SK-N-MC (cell line): ENCODE measurements around the gene SNAPC4.
"Not testable (repeated sequence)": the region's sequence is repeated elsewhere in the genome, so short reads cannot be mapped to it uniquely, and the experiment has no call there.

Experiments
- EZH2 ChIP-seq: fragments of 200-600 bp; sonication (generic); IDR thresholded peaks from one replicate; pipeline ENCODE4 v1.6.1; 2017; ENCODE audit warnings: antibody characterized with exemption
- POLR2AphosphoS5 ChIP-seq: IDR thresholded peaks from 2 replicates; pipeline ENCODE4 v1.6.1; 2012; ENCODE audit warnings: mild to moderate bottlenecking, low read depth, low read length, borderline replicate concordance

DNA sequence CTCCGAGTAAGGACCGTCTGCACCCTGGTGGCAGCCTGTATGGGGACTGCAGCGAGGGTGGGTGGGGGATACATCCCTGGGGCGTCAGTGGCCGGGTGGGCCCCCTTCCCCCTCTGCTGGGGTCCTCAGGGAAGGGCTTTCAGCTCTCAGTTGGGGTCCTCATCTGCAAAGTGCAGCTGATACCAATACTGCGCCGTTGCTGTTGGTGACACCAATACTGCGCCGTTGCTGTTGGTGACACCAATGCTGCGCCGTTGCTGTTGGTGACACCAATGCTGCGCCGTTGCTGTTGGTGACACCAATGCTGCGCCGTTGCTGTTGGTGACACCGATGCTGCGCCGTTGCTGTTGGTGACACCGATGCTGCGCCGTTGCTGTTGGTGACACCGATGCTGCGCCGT is 48.1 kb downstream of the SNAPC4 start:
- TF ChIP-seq POLR2AphosphoS5: 0 out of 2 replicates have a peak, but pooled peaks have one; percentile 0
- not testable (repeated sequence) for TF ChIP-seq EZH2
